Karpas-422 (cell line): Measurements from ENCODE around the gene ZNF665. TPM values are rescaled to one million over a fixed set of nuclear protein-coding genes. Genes with fewer than 3 reads are reported as not detected.
"Not testable (repeated sequence)": the region's sequence is repeated elsewhere in the genome, so short reads cannot be mapped to it uniquely, and the experiment has no call there.

Source experiments
- DNase-seq: peaks from one replicate; pipeline ENCODE4 v3.0.0-alpha.2; 2015
- H2AFZ ChIP-seq: fragments of 200-600 bp; sonication (generic); 2 replicates; pipeline ENCODE4 v1.6.1; 2014; ENCODE audit warnings: antibody characterized with exemption, low read length, mixed read lengths
- H3K27ac ChIP-seq: fragments of 200-600 bp; sonication (generic); 2 replicates; pipeline ENCODE4 v1.5.1; 2014; ENCODE audit warnings: mild to moderate bottlenecking, low read length, moderate library complexity
- H3K27me3 ChIP-seq: fragments of 200-600 bp; sonication (generic); 2 replicates; pipeline ENCODE4 v1.6.1; 2014; ENCODE audit warnings: low read length, mixed read lengths
- H3K36me3 ChIP-seq: fragments of 200-600 bp; sonication (generic); 2 replicates; pipeline ENCODE4 v1.6.1; 2014; ENCODE audit warnings: low read length, mixed read lengths; ENCODE audit not compliant: insufficient read depth
- H3K4me1 ChIP-seq: fragments of 200-600 bp; sonication (generic); 2 replicates; pipeline ENCODE4 v1.6.1; 2014; ENCODE audit warnings: mild to moderate bottlenecking, low read length, mixed read lengths
- H3K4me2 ChIP-seq: fragments of 200-600 bp; sonication (generic); 2 replicates; pipeline ENCODE4 v1.6.1; 2014; ENCODE audit warnings: low read length, low read depth, mild to moderate bottlenecking; ENCODE audit not compliant: poor library complexity, severe bottlenecking
- H3K4me3 ChIP-seq: fragments of 200-600 bp; sonication (generic); 2 replicates; pipeline ENCODE4 v1.5.1; 2014; ENCODE audit warnings: mild to moderate bottlenecking, antibody characterized with exemption, low read length, mixed read lengths
- H3K79me2 ChIP-seq: fragments of 200-600 bp; sonication (generic); 2 replicates; pipeline ENCODE4 v1.6.1; 2014; ENCODE audit warnings: mild to moderate bottlenecking, low read length, mixed read lengths
- H3K9ac ChIP-seq: fragments of 200-600 bp; sonication (generic); 2 replicates; pipeline ENCODE4 v1.6.0; 2014; ENCODE audit warnings: low read length
- H3K9me2 ChIP-seq: fragments of 200-600 bp; sonication (generic), shearing (Covaris generic); replicated peaks from 2 replicates; pipeline ENCODE4 v1.6.0; 2014; ENCODE audit warnings: mild to moderate bottlenecking, low read length, moderate library complexity; ENCODE audit not compliant: insufficient read depth
- H3K9me3 ChIP-seq: fragments of 300-700, 200-600 bp; sonication (generic); 2 replicates; pipeline ENCODE4 v1.6.1; 2014; ENCODE audit warnings: low read length, mixed read lengths
- H4K20me1 ChIP-seq: fragments of 200-600 bp; sonication (generic); 2 replicates; pipeline ENCODE4 v1.6.1; 2014; ENCODE audit warnings: mild to moderate bottlenecking, antibody characterized with exemption, low read length, low read depth; ENCODE audit not compliant: insufficient read depth
- total RNA-seq: library from RNA; depleted of rRNA; stranded (reverse); fragments of >200 nt; shearing (Covaris generic); gene quantifications from 2 replicates; pipeline ENCODE4 v1.2.3, GENCODE V29; 2014; ENCODE audit warnings: low replicate concordance; rRNA removed

The ZNF665 gene
- total RNA-seq = 9.3 and 52.1 TPM in 2 replicates

DNA sequence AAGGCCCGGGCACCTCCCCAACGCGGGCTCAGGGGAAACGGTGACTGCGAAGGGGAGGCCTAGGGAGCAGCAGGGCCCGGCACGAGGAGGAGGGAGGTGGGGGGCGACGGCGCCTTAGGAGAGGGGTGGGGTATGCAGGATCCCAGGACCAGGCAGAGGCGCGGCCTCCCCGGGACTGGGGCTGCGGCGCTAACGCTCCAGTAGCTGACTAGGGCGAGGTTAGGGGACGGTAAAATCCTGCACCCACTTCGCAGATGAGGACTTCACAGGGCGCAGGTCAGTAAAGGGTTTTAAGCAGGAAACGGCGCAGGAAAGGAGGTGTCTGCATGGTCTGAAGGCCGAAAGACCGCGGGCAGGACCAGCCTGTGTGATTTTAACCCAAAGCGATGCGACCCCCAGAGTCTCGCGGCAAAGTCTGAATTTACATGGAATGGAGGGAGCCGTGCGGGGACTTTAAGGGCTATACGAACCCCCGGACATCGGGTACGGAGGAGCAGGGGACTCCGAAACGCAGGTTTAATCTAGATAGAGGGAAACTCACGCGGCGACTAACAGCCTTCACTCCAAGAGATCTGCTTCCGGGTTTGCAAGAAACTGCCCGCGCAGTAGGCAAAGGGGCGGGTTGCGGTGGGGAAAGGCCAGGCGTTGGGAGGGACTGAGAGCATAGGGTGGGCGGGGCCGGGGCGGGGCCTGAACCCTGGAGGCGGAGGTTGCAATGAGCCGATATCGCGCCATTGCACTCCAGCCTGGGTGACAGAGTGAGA lies at the start of gene ZNF665:
TSS of gene ZNF665 (minus strand) at position 588 of the 764 bp plus-strand sequence. CDS start 10,460 bp downstream, outside the sequence.
- H3K4me2 ChIP-seq = peak within 1 kb of the TSS; percentile 87
- H3K4me1 ChIP-seq = peaks cover 29% of the 10 kb centered on the region
- H2AFZ ChIP-seq = peak within 1 kb of the TSS; percentile 84; the same call in 1 of the 2 replicates
- peak within 1 kb of the TSS; percentile 86 for H3K4me3 ChIP-seq
- DNase-seq = peak; percentile 100
- no peaks in the 10 kb centered on the region for H4K20me1 ChIP-seq
- no peaks in the 10 kb centered on the region for H3K9me2 ChIP-seq
- peak within 1 kb of the TSS; percentile 92 for H3K9ac ChIP-seq
- H3K9me3 ChIP-seq = no peaks in the 10 kb centered on the region
- peaks cover 11% of the 10 kb centered on the region for H3K36me3 ChIP-seq
- H3K79me2 ChIP-seq = peaks cover 36% of the 10 kb centered on the region
- H3K27me3 ChIP-seq = no peaks in the 10 kb centered on the region
- peak within 1 kb of the TSS; percentile 68 for H3K27ac ChIP-seq

DNA sequence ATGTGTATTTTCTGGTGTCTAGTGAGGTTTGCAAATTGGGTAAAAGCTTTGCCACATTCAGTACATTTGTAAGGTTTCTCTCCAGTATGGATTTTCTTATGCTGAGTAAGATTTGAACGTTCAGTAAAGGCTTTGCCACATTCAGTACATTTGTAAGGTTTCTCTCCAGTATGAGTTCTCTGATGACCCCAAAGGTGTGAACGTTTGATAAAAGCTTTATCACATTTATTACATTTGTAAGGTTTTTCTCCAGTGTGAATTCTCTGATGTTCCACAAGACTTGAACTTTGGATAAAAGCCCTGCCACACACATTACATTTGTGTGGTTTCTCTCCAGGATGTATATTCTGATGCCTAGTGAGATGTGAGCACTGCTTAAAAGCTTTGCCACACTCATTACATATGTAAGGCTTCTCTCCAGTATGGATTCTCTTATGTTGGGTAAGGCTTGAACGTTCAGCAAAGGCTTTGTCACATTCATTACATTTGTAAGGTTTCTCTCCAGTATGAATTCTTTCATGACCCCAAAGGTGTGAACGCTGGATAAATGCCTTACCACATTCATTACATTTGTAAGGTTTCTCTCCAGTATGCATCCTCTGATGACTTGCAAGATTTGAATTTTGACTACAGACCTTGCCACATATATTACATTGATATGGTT lies 44.1 kb upstream of the ZNF665 start:
- Histone ChIP-seq H3K9me3 (peaks cover 65% of the 10 kb centered on the region), H3K79me2 (no peaks in the 10 kb centered on the region), H3K4me3 (no peak overlapping the region), H3K27me3 (peaks cover 3% of the 10 kb centered on the region; the same call in 1 of the 2 replicates), H3K36me3 (peaks cover 3% of the 10 kb centered on the region; the same call in 1 of the 2 replicates), H3K9me2 (no peaks in the 10 kb centered on the region), H3K9ac (no peak overlapping the region), H2AFZ (no peak overlapping the region), H4K20me1 (no peaks in the 10 kb centered on the region), H3K4me2 (no peak overlapping the region), H3K4me1 (no peaks in the 10 kb centered on the region), H3K27ac (no peak overlapping the region)
- DNase-seq = no peak

DNA sequence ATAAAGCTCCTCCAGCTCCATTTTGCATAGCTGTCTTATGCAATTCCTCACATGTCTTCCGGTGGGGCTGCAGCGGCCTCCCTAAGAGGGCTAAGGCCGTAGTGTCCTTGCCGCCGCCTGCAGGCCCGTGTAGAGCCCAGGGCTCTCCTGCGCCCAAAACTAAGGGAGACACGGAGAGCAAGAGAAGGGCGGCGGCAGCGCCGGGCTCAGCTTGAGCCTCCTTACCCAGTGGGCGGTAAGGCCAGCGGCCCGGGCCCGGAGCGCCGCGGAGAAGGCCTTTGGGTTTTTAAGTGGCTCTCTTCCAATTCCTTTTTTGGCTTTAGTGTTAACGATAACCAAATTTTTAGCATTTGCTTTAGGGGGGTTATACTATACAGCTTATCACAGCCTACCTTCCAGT lies 31.4 kb upstream of the ZNF665 start:
- no peaks in the 10 kb centered on the region for H3K9me2 ChIP-seq
- H3K36me3 ChIP-seq = no peaks in the 10 kb centered on the region
- no peaks in the 10 kb centered on the region for H3K4me1 ChIP-seq
- H3K4me3 ChIP-seq = no peak overlapping the region
- H3K27me3 ChIP-seq = no peaks in the 10 kb centered on the region
- peaks cover 34% of the 10 kb centered on the region for H3K9me3 ChIP-seq
- H3K4me2 ChIP-seq = no peak overlapping the region
- H3K9ac ChIP-seq = no peak overlapping the region
- no peak overlapping the region for H2AFZ ChIP-seq
- no peaks in the 10 kb centered on the region for H3K79me2 ChIP-seq
- H3K27ac ChIP-seq = no peak overlapping the region
- DNase-seq = no peak
- H4K20me1 ChIP-seq = no peaks in the 10 kb centered on the region

DNA sequence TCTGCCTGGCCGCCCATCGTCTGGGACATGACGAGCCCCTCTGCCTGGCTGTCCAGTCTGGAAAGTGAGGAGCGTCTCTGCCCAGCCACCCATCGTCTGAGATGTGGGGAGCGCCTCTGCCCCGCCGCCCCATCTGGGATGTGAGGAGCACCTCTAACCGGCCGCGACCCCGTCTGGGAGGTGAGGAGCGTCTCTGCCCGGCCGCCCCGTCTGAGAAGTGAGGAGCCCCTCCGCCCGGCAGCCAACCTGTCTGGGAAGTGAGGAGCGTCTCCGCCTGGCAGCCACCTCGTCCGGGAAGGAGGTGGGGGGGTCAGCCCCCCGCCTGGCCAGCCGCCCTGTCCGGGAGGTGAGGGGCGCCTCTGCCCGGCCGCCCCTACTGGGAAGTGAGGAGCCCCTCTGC lies 29.6 kb upstream of the ZNF665 start:
- not testable (repeated sequence) for H4K20me1 ChIP-seq, H3K4me1 ChIP-seq, H3K36me3 ChIP-seq, H3K27ac ChIP-seq, H3K27me3 ChIP-seq, H3K9ac ChIP-seq, H2AFZ ChIP-seq, H3K79me2 ChIP-seq, H3K4me3 ChIP-seq, H3K4me2 ChIP-seq, H3K9me2 ChIP-seq, DNase-seq
- H3K9me3 ChIP-seq = peaks cover 41% of the 10 kb centered on the region

DNA sequence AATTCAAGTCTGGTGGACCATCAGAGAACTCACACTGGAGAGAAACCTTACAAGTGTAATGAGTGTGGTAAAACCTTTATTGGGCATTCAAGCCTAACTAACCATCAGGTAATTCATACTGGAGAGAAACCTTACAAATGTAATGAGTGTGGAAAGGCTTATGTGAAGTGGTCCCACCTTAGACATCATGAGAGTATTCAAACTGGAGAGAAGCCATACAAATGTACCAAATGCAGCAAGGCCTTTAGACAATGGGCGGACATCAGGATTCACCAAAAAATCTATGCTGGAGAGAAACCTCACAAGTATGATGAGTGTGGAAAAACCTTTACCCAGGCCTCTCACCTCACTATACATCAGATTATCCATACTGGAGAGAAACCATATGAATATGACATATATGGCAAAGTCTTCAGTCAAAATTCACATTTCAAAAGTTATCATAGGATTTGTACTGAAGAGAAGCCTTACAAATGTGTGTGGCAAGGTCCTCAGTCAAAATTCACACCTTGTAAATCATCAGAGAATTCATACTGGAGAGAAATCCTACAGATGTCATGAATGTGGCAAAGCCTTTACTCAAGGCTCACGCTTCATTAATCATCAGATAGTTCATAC lies 19.7 kb upstream of the ZNF665 start:
- H3K27me3 ChIP-seq = no peaks in the 10 kb centered on the region
- no peak overlapping the region for H3K4me3 ChIP-seq
- H3K9me3 ChIP-seq = peaks cover 61% of the 10 kb centered on the region

DNA sequence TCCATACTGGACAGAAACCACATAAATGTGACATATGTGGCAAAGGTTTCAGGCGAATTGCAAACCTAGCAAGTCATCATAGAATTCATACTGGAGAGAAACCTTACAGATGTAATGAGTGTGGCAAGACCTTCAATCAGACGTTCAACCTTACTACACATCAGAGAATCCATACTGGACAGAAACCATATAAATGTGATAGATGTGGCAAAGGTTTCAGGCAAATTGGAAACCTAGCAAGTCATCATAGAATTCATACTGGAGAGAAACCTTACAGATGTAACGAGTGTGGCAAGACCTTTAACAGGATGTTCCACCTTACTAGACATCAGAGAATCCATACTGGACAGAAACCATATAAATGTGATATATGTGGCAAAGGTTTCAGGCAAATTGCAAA lies 18.4 kb upstream of the ZNF665 start:
- not testable (repeated sequence) for H3K79me2 ChIP-seq, H4K20me1 ChIP-seq, H3K27me3 ChIP-seq, H2AFZ ChIP-seq, H3K4me3 ChIP-seq, H3K27ac ChIP-seq, DNase-seq, H3K4me1 ChIP-seq, H3K4me2 ChIP-seq, H3K9ac ChIP-seq, H3K9me2 ChIP-seq
- H3K36me3 ChIP-seq = peaks cover 43% of the 10 kb centered on the region
- H3K9me3 ChIP-seq = peaks cover 59% of the 10 kb centered on the region

More for the DNA sequence above, 19.7 kb upstream of the ZNF665 start:
- H4K20me1 ChIP-seq = no peaks in the 10 kb centered on the region
- peaks cover 36% of the 10 kb centered on the region for H3K36me3 ChIP-seq
- no peak overlapping the region for H3K27ac ChIP-seq
- H3K79me2 ChIP-seq = no peaks in the 10 kb centered on the region
- no peak overlapping the region for H2AFZ ChIP-seq
- H3K9me2 ChIP-seq = no peaks in the 10 kb centered on the region
- H3K9ac ChIP-seq = no peak overlapping the region
- no peaks in the 10 kb centered on the region for H3K4me1 ChIP-seq
- no peak overlapping the region for H3K4me2 ChIP-seq
- no peak for DNase-seq

DNA sequence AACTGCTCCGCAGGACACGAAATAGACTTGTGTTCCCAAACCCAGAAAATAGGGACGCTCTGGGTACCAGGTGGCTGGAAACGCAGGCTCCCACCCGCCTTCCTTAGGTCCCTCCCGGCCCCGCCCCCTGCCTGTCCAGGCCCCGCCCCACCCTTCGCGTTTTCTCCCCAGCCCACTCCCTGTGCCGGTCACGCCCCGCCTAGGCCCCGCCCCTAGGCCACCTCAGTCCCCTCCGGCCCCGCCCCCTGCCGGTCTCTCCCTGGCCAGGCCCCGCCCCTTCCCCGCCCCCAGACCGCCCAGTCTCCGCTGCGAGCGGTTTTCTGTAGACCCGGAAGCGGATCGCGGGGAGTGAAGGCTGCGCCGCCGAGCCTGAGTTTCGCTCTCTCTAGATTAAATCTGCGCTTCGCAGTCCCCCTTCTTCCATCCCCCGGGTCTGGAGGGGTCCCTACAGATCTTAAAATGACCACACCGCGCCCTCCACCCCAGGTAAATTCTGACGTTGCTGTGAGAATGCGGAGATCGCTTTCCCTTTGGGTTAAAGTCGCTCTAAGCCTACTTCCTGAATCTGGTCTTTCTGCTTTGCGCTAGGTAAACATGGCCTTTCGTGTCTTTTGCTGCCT lies 3.7 kb upstream of the ZNF665 start:
- H3K4me1 ChIP-seq = peaks cover 26% of the 10 kb centered on the region
- peak overlapping the region; percentile 32 for H3K27ac ChIP-seq
- peak overlapping the region; percentile 71 for H3K9ac ChIP-seq
- H3K79me2 ChIP-seq = peaks cover 28% of the 10 kb centered on the region
- H3K4me3 ChIP-seq = peak overlapping the region; percentile 67
- no peaks in the 10 kb centered on the region for H4K20me1 ChIP-seq
- no peaks in the 10 kb centered on the region for H3K9me2 ChIP-seq
- H2AFZ ChIP-seq = peak overlapping the region; percentile 57
- peak; percentile 100 for DNase-seq
- no peaks in the 10 kb centered on the region for H3K27me3 ChIP-seq
- peaks cover 33% of the 10 kb centered on the region for H3K36me3 ChIP-seq
- H3K9me3 ChIP-seq = peaks cover 14% of the 10 kb centered on the region
- H3K4me2 ChIP-seq = peak overlapping the region; percentile 59
